HG03066 (cell line): ENCODE data around the gene TRNAU1AP.
"Not testable (repeated sequence)": the region's sequence is repeated elsewhere in the genome, so short reads cannot be mapped to it uniquely, and the experiment has no call there.

Source experiments
- ATAC-seq: cut with Tn5 transposase; IDR thresholded peaks from one replicate; pipeline ENCODE4 v1.9.1; 2021; ENCODE audit warnings: low read depth; ENCODE audit not compliant: unreplicated experiment

The TRNAU1AP gene

DNA sequence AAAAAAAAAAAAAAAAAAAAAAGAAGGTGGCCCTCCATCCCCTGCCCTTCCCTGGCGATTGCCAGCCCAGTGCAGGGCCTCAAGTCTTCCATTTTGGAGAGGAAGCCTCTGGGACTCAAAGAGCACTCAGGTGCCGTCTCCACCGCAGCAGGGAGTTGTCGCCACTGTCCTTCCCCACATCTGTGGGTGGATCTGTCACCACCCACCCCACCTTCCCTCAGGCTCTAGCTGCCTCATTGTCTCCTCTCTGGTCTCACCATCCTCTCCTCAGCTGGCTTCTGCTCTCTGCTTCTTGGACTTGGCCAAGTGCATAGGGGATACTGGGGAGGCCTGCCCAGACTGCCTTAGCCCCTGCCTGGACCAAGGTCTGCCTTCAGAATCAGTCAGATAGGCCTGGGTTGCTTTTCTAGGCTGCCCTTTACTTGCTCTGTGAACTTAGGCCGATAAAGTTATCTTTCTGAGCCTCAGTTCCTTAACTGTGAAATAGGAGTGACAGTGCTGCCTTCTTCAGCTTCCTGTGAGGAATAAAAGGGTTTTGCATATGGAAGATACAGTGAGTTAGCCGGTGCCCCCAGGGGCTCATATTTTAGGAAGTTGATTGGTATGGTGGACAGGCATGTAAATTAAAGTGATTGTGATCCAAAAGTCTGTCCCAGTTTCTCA, 31.3 kb upstream of the TRNAU1AP start:
- no peak for ATAC-seq

DNA sequence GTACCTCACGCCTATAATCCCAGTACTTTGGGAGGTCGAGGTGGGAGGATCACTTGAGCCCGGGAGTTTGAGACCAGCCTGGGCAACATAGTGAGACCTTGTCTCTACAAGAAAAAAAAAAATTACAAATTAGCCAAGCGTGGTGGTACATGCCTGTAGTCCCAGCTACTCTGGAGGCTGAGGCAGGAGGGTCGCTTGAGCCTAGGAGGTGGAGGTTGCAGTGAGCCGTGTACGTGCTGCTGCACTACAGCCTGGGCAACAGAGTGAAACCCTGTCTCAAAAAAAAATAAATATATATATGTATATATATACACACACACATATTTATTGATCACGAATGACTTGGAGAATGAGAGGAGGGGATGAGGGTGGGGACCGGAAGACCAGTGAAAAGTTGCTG, 30.3 kb upstream of the TRNAU1AP start:
- ATAC-seq = not testable (repeated sequence)

- not testable (repeated sequence) for ATAC-seq
Measured at GRCh38 chr1:28525002-28525642, 27.8 kb upstream of the TRNAU1AP start.

DNA sequence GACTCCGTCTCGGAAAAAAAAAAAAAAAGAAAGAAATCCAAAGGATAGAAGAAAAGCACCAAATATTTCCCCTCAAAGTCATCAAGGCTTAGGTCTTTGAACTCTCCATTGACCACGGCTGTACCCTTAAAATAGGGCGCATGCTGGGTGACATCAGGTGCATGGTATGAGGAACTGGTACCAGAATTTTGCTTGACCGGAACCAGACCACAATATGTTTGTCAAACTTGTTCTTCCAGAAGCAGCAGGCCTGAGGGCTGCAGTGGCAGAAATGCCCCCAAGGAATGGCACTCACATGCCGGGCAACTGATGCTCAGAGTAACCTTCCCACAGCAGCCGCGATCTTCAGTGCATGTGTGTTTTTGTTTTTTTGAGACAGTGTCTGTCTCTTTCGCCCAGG, 26.0 kb upstream of the TRNAU1AP start:
- no peak for ATAC-seq

GRCh38 chr1:28530456-28530855, 22.4 kb upstream of the TRNAU1AP start:
- ATAC-seq = no peak

DNA sequence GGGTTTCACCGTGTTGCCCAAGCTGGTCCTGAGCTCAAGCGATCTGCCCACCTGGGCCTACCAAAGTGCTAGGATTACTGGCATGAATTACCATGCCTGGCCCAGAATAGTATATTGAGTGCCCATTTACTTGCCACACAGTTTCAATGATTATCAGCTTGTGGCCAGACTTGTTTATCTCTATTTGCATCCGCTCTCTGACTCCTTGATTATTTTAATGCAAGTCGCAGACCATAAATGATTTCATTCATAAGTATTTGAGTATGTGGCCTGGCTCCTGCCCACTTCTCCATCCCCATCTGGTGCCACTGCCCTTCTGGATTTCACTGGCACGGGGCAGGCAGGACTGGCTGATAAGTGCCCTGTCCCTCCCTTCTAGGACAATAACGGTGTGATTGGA, 18.2 kb upstream of the TRNAU1AP start:
- ATAC-seq = no peak

DNA sequence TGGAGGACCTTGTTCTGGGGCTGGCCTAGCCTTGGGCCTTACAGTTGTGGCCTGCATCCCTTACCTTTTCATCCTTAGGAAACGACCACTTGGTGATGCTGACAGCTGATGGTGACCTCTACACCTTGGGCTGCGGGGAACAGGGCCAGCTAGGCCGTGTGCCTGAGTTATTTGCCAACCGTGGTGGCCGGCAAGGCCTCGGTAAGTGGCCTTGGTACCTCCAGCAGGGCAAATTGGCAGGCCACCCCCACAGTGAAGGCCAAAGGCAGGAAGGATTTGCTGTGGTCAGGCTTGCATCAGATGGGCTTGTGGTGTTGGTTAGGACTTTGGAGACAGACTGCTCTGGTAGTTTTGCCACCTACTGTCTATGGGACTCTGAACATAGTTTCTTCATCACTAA, 17.7 kb upstream of the TRNAU1AP start:
- no peak for ATAC-seq

DNA sequence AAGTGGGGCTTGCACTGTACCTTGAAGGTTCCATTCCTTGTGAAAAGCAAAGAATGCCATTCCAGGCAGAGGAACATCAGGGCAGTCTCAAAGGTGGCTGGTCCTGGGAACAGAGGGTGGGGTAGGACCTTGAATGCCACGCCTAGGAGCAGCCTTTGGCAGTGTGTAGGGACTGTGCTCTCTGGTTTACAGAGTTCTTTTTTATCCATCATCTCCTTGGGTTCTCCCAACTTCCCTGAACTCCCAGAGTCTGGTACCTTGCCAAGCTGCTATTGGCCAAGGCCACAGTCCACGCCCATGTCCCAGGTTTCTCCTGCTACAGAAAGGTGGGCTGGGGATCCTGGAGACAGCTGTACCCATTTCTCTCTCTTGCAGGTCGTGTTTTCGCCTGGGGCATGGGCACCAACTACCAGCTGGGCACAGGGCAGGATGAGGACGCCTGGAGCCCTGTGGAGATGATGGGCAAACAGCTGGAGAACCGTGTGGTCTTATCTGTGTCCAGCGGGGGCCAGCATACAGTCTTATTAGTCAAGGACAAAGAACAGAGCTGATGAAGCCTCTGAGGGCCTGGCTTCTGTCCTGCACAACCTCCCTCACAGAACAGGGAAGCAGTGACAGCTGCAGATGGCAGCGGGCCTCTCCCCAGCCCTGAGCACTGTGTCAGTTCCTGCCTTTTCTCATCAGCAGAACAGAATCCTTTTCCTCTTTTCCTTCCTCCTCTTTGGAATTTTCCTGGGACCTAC, 15.3 kb upstream of the TRNAU1AP start:
- no peak for ATAC-seq

DNA sequence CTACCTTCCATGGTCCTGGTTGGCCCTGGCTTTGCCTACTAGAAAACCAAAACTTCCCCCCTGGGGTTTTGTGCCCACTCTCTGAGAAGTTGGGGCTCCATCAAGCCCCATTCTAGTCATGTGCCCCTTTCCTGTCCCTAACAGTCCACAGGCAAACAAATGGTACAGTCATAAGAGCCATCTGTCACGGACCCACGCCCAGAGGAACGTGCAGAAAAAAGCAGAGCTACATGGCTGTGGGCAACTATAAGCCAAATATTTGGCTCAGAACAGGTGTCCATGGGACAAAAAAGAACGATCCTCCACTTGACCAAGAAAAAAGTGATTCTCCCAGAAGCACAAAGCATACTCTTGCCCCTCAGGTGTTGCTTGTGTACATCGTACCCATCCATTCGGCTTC, 14.6 kb upstream of the TRNAU1AP start:
- ATAC-seq = no peak

- no peak for ATAC-seq
Measured at GRCh38 chr1:28540651-28541050, 12.2 kb upstream of the TRNAU1AP start.

DNA sequence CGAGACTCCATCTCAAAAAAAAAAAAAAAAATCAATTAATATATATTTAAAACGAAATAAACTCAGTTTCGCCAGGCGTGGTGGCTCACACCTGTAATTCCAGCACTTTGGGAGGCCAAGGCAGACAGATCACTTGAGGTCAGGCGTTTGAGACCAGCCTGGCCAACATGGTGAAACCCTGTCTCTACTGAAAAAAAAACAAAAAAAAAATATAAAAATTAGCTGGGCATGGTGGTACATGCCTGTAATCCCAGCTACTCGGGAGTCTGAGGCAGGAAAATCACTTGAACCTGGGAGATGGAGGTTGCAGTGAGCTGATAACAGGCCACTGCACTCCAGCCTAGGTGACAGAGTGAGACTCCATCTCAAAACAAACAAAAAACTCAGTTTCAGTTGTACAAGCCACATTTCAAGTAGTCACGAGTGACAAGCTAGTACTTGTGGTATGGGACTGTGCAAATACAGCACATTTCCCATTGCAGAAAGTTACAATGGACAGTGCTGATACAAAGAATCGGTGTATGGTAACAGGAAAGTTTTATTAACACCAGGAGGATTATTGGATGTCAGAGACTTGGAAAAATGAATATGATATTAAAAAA, 11.4 kb upstream of the TRNAU1AP start:
- ATAC-seq = not testable (repeated sequence)

GRCh38 chr1:28545246-28545628, 7.6 kb upstream of the TRNAU1AP start:
- no peak for ATAC-seq

- ATAC-seq = no peak
Measured at GRCh38 chr1:28548318-28548717, 4.6 kb upstream of the TRNAU1AP start.

DNA sequence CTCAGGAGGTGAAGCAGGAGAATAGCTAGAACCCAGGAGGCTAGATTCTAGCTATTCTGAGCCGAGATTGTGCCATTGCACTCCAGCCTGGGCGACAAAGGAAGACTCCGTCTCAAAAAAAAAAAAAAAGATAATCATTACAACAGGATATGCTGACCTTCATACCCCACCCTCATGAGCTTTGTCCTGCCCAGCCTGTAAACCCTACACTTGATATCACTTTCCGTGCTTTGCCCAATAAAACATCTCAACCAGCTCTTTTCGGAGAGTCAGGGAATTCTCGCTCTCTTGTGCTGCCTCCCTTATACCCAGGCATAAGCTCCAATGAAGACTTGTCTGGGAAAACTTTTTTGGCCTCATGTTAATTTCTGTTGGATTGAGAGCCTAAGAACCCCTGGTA, 1.5 kb upstream of the TRNAU1AP start:
- ATAC-seq = no peak

DNA sequence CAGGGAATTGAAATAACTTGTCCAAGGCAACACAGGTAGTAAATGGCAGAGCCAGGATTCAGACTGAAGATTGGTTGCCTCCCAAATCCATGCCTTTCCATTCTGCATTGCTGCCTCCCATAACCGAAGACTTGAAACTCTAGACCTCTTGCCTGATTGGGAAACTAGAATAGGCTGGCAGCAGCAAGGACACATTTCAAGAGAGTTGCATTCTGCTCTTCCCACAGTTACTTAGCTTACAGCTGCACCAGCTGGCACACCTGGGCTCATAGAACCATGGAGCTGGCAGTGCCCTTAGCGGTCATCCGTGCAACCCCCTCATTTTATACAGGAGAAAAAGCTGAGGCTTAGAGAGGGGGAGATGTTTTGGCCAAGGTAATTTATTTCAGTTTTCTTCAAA, 8.0 kb downstream of the TRNAU1AP start:
- ATAC-seq = no peak

DNA sequence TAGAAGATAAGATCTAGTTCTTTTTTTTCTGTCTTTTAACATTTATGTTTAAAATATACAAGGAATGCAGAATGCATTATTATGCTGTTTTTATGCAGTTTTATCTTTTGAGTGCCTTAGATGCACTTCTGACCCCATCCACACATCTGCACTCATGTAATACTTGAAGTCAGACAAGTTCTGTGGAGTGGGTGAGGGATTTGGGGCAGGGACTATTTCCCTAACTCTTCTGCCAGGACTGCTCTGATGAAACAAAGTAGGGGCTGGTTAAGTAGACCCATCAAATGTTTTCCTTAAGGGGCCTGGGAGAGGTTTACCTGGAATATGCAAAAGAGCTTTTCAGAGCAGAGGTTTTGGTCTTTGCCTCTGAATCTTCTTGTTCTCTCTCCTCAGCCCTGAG, 11.4 kb downstream of the TRNAU1AP start:
- no peak for ATAC-seq

DNA sequence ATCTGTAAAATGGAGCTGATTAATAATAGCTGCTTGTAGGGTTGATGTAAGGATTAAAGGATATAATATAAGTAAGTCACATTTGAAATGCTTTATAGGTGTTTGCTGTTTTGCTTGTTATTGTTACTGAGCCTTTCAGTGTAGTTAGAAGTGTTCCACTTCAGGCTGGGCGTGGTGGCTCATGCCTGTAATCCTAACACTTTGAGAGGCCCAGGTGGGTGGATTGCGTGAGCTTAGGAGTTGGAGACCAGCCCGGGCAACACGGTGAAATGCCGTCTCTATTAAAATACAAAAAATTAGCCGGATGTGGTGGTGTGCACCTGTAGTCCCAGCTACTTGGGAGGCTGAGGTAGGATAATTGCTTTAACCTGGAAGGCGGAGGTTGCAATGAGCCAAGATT, 12.2 kb downstream of the TRNAU1AP start:
- no peak for ATAC-seq

- no peak for ATAC-seq
Measured at GRCh38 chr1:28565726-28566125, 12.8 kb downstream of the TRNAU1AP start.

- ATAC-seq = no peak
Measured at GRCh38 chr1:28566931-28567330, 14.0 kb downstream of the TRNAU1AP start.

DNA sequence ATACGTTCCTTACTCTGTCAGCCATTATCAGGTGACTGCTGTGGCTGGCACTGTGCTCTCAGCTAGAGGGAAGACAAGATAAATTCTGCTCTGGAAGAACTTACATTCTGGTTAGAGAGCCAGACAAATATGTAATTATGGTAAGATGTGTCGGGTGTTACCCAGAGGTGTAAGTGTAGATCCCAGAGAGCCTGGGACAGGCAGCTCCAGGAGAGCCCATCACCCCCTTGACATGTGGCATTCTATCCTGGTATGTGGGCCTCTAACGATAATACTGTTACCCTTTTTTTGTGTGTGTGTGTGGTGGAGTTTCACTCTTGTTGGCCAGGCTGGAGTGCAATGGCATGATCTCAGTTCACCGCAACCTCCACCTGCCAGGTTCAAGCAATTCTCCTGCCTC, 19.0 kb downstream of the TRNAU1AP start:
- no peak for ATAC-seq

DNA sequence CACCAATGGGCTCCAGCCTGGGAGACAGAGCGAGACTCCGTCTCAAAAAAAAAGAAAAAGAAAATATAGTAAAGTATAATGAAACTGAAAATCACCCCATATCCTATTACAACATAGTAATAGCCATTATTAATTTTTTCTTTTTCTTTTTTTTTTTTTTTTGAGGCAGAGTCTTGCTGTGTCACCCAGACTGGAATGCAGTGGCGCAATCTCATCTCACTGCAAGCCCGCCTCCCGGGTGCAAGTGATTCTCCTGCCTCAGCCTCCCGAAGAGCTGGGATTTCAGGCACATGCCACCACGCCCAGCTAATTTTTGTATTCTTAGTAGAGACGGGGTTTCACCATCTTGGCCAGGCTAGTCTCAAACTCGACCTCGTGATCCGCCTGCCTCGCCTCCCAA, 20.0 kb downstream of the TRNAU1AP start:
- not testable (repeated sequence) for ATAC-seq
